ENCODE results near the gene NNMT. TPM values are rescaled to one million over a fixed set of nuclear protein-coding genes. Genes with fewer than 3 reads are reported as not detected.

The NNMT gene
- total and polyA plus RNA-seq, 2 donors (not counting 3 experiments of a cell fraction or from before 2014, with no cell fraction given): 330 to 454 TPM

DNA sequence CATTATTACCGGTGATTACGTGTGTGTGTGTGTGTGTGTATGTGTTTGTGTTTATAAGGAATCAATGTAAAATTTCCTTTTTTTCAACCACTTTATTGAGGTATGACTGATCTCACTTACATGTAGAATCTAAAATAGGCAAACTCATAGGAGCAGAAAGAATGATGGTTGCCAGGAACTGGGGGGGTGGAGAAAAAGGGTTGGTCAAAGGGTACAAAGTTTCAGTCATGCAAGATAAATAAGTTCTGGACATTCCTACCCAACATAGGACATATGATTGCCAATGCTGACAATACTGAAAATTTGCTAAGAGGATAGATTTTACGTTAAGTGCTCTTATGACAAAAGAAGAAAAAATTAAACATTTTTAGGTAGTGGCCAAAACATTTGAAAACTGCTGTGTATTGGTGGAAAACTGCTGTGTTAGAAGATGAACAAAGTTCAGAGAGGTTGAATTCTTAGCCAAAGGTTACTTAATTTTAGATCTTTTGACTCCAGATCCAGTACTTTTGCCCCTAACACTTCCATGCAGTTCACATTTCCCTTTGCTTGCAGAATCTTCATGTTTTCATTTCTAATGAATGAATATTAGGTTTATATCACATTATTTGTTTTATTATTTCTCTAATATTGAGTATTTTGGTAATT lies 49.5 kb downstream of the NNMT start:
- Histone ChIP-seq H3K4me1 (ENCODE audit: control insufficient read depth, extremely low read depth, insufficient read depth, low read length) (peaks cover 3% of the 10 kb centered on the region), H3K9me3 (replicated peaks; ENCODE audit: control insufficient read depth, insufficient read depth, low read length) (no peaks in the 10 kb centered on the region), H3K79me2 (ENCODE audit: control insufficient read depth, insufficient read depth, low read length) (no peaks in the 10 kb centered on the region), H3K9ac (replicated peaks; ENCODE audit: extremely low read depth, insufficient read depth, low read length) (no peak overlapping the region), H3K27me3 (ENCODE audit: control insufficient read depth in 2 of 2, insufficient read depth in 2 of 2, low read length in 2 of 2) (no peaks in the 10 kb centered on the region), H3K9me1 (replicated peaks; ENCODE audit: control insufficient read depth, extremely low read depth, insufficient read depth, low read length) (no peaks in the 10 kb centered on the region), H3K4me3 (replicated peaks in 1 of 3; ENCODE audit: insufficient read depth in 1 of 3, low read depth in 1 of 3, low read length in 3 of 3) (no peak overlapping the region), H4K20me1 (replicated peaks; ENCODE audit: control insufficient read depth, extremely low read depth, insufficient read depth, low read length) (no peaks in the 10 kb centered on the region), H3K27ac (ENCODE audit: insufficient read depth, low read depth, low read length) (no peak overlapping the region), H3K4me2 (ENCODE audit: insufficient read depth, low read length) (no peak overlapping the region), H2AFZ (ENCODE audit: low read depth, low read length) (no peak overlapping the region), H3K36me3 (ENCODE audit: control insufficient read depth in 2 of 2, extremely low read depth in 1 of 2, insufficient read depth in 2 of 2, low read length in 2 of 2) (no peaks in the 10 kb centered on the region)
- ChIA-PET POLR2A (no interaction called here), CTCF (interaction anchor here (1.2 to 3.8 kb wide), 3 partner anchors 53 to 67 kb away, joined by 3 to 22 read pairs (median 13); partner anchors contain the start of genes C11orf71 and RBM7)
- BruUV-seq (replicated peaks): no TSS peak
- dilution Hi-C loops (cut with MboI; ENCODE audit: extremely low pct_ligation_motif_present, low sequenced_read_pairs): no loop called here
- TF ChIP-seq JUN (IDR thresholded peaks at IDR 0.05; ENCODE audit: borderline replicate concordance, insufficient read depth, insufficient read length, low read depth) (no peak), GATA2 (IDR thresholded peaks at IDR 0.05; ENCODE audit: insufficient read depth, insufficient read length, low read depth, low read length) (no peak), EZH2 (IDR thresholded peaks at IDR 0.05; ENCODE audit: borderline replicate concordance, low read depth, low read length, severe bottlenecking) (no peak), FOS (IDR thresholded peaks at IDR 0.05; ENCODE audit: borderline replicate concordance, insufficient read depth, low read length) (no peak), POLR2AphosphoS5 (IDR thresholded peaks at IDR 0.05; ENCODE audit: insufficient read depth, low read depth, low read length) (no peak), CTCF (IDR thresholded peaks at IDR 0.05; ENCODE audit: extremely low read depth in 1 of 2, insufficient read depth in 1 of 2, low read depth in 1 of 2, low read length in 2 of 2) (no peak), MYC (IDR thresholded peaks at IDR 0.05; ENCODE audit: low read depth, low read length) (no peak), POLR2A (IDR thresholded peaks at IDR 0.05; ENCODE audit: low read depth, low read length) (no peak), MAX (IDR thresholded peaks at IDR 0.05; ENCODE audit: insufficient read depth, insufficient read length) (no peak)
- FAIRE-seq (no peak), DNase-seq (ENCODE audit: low read depth, low spot score) (no peak)
- intact Hi-C loops (cut with micrococcal nuclease): no loop called here

All from endothelial cell of umbilical vein (primary cell).